GM18508 (cell line): ENCODE data around the gene CLDN22.
"Not testable (repeated sequence)": the region's sequence is repeated elsewhere in the genome, so short reads cannot be mapped to it uniquely, and the experiment has no call there.

Source experiments
- ATAC-seq: cut with Tn5 transposase; IDR thresholded peaks from one replicate; pipeline ENCODE4 v1.9.1; 2021; ENCODE audit warnings: moderate number of reproducible peaks; ENCODE audit not compliant: insufficient read depth, unreplicated experiment

CLDN22 gene

DNA sequence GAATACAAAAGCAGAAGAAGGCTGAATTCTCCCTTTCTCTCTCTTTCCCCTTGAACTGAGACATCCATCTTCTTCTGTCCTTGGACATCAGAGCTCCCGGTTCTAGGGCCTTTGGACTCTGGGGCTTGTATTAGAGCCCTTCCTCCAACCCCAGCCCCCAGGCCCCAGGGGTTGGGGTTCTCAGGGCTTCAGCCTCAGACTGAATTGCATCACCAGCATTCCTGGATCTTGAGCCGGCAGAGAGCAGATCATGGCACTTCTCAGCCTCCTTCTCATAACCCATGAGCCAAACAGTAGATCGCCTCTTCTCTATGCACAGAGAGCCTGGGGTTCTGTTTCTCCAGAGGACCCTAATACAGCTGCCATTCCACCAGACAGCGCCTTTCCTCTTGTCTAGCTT lies 27.5 kb upstream of the CLDN22 start:
- ATAC-seq, result no peak

DNA sequence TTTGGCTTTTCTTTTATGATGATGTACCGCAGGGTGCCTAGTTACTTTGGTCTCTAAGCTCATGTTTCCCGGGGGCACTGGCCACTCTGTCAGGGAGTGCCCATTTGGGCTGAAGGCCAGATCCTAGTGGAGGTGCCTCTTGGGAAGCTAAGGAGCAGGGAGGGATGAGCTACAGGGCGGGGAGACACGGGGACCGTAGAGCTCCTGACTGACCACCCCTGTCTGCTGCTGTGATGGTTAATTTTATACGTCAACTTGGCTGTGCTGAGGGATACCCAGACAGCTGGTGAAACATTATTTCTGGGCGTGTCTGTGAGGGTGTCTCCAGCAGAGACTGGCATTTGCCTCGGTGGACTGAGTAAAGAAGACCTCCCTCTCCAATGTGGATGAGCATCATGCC lies 27.1 kb upstream of the CLDN22 start:
- no peak for ATAC-seq

- ATAC-seq, result no peak
Observed at GRCh38 chr4:183345261-183345660, 25.2 kb upstream of the CLDN22 start.

DNA sequence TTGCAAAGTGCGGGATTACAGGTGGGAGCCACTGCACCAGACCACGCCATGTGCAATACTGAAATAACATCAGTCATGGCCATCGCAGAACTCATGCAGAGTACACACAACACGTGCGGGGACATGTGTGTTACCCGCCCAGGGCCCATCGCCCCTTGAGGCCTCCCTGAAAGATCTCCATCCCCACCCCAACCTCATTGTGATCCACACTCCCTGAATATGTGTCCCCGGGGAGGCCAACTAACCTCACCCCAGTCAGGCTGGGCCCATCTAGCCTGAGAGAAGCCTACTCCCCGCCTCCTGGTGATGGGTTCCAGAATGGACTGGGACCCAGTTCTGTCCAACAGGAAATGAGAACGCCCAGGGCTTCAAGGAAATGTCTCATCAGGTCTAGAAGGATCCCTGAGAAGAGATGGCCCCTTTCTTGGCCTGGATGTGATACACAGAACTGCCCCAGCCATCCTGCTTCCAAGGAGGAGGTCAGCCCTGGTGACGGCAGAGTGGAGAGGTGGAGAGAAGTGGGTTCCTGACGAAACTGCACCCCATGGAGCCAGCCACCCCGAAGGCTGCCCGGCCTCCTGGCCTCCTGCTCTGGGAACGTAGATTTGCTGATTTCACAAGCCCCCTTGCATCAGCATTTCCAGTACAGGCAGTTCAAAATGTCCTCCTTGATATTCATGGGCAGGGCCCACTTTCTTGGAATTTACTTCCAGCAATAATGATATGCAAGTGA lies 24.6 kb upstream of the CLDN22 start:
- ATAC-seq, result no peak

GRCh38 chr4:183343730-183344129 lies 23.7 kb upstream of the CLDN22 start:
- ATAC-seq, result no peak

DNA sequence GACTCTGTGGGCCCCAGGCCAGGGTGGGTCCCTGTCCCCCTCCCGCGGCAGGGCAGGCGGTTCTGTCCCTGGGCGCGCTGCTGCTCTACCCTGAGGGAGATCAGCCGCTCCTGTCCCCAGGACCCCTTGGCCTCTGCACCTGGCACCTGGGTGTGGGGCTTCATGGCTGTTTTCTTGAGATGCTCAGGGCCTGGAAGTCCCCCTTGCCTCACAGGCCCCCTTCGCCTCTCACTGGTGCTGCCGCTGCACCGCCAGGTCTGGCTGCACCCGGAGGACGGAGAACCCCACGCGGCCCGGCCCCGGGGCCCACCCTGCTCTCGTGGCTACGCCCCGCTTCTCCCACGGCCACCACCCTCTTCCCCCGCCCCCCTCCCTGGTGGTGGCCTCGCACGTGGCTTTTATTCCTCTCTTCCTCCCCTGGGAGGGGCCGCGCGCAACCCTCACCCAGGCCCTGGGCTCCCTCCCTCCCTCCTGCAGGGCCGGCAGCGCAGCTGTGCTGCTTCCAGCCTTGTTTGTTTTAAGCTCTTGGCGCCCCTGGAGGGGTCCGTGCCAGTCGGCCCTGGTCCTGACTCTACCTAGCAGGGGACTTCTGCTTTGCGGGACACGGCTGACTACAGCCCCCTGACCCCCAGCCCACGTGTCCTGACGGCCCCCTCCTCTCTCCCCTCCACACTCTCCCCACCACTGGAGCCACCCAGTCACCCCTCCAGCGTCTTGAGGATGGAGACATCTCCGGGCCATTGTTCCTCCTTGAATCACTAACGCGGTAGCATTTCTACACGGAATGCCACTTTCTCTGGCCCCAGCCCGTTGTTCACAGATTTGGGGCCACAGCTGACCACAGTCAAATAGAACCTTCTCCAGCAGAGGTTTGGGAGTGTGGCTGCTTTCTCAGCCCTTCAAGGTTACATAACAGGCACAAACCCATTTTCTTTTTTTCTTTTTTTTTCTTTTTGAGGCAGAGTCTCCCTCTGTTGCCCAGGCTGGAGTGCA lies 22.8 kb upstream of the CLDN22 start:
- no peak for ATAC-seq

DNA sequence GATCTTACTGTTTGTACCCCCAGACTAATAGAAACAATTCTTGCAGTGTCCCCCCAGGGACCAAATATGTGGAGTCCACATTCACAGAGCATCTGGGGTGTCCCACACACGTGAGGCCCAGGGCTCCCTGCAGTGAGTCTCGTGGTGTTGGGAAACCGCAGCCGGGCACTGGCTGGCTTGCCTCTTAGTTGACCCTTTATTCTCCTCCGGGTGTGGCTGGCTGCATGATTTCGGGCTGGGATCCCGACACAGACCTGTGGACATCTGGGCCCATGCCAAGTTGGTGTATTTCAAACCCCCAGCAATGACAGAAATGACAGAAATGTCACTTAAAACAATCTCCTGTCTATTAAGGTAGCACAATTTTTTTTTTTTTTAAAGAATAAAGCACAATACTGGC lies 17.8 kb upstream of the CLDN22 start:
- no peak for ATAC-seq

- ATAC-seq, result no peak
Observed at GRCh38 chr4:183337349-183337748, 17.3 kb upstream of the CLDN22 start.

DNA sequence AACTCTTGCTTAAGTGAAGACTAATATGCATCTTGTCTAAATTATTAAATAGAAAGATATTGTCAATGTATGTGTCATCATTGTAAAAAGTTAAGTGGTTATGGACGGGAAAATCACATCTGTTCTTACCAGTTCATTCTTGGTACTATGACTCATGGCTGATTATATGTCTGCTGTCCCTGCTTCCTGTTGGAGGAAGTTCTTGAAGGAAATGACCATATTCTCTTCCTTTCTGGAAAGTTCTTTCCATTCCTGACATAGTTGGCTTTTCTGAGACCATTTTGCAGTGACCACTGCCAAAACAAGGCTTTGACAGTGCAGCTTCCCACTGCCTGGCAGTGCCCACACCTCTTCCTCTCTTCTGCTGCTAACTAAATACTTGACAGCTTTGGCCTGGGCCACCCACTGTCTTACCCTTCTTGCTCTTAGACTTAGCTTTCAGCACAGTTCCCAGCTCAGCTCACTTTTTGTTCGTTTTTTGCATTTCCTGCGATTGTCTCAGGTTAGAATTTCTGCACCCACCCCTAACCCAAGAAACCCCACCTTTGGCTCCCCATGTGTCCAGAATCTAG lies 15.4 kb upstream of the CLDN22 start:
- no peak for ATAC-seq

GRCh38 chr4:183333983-183334382 lies 13.9 kb upstream of the CLDN22 start:
- no peak for ATAC-seq

GRCh38 chr4:183333202-183333601 lies 13.1 kb upstream of the CLDN22 start:
- no peak for ATAC-seq

- no peak for ATAC-seq
Observed at GRCh38 chr4:183332447-183332846, 12.4 kb upstream of the CLDN22 start.

- no peak for ATAC-seq
Observed at GRCh38 chr4:183330841-183331240, 10.8 kb upstream of the CLDN22 start.

DNA sequence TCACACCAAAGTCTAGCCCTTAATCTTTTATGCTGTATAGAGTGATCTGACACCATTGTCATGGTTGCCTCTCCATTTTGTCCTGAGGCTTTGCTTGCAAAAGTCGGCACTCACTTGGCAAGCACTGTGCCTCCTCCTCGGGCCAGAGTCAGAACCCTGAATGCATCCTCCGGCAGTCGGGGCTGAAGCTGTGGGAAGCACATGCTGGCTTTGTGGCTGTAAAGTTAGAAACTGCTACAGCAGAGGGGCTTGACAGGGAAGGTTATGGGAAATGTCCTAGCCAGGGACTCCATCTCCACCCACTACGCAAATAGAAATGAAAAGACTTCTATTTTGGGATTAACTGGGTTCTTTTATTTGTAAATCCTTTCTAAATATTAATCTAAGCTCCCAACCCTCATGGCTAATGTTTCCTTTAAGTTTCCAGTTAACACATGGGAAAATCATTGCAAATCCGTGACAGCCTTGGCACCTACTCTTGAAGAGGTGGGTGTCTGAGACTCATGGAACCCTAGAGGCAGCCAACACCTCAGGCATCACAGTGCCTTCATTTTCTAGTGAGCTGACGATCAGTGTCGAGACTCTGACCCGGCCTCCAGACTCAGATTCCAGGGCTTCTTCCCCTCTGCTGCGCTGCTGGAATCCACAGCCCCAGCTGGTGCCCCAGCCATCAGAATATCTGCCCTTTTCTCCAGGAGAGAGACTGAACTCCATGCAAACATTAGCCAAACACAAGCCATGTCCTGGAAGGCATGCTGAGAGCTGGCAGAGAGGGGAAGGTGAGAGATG lies 10.1 kb upstream of the CLDN22 start:
- ATAC-seq, result no peak

- no peak for ATAC-seq
Observed at GRCh38 chr4:183329244-183329643, 9.2 kb upstream of the CLDN22 start.

- ATAC-seq, result no peak
Observed at GRCh38 chr4:183328832-183329231, 8.8 kb upstream of the CLDN22 start.

DNA sequence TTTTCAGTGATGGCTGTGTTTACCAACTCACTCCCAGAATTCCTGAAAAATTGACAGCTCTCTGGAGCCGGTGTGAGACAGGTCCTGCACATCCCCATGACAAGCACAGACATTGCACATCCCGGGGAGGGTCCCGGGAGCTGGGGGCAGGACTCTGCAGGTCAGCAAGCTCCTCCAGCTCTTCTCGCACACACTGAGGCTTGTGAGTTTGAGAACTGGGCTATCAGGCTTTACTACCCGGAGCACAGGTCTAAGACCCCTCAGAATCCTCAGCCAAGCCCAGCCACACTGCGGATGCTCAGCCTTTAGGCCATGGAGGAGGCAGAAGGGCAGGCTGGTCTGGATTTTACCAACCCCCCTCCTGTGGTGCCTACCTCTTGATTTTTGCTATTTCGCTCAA lies 7.8 kb upstream of the CLDN22 start:
- ATAC-seq, result no peak

GRCh38 chr4:183326853-183327252 lies 6.8 kb upstream of the CLDN22 start:
- no peak for ATAC-seq

DNA sequence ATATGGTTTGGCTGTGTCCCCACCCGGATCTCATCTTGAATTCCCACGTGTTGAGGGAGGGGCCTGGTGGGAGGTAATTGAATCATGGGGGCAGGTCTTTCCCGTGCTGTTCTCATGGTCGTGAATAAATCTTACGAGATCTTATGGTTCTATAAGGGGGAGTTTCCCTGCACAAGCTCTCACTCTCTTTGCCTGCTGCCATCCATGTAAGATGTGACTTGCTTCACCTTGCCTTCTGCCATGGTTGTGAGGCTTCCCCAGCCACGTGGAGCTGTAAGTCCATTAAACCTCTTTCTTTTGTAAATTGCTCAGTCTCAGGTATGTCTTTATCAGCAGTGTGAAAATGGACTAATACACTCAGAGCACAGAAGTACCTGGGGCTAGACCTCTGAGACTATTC lies 6.3 kb upstream of the CLDN22 start:
- ATAC-seq, result not testable (repeated sequence)

DNA sequence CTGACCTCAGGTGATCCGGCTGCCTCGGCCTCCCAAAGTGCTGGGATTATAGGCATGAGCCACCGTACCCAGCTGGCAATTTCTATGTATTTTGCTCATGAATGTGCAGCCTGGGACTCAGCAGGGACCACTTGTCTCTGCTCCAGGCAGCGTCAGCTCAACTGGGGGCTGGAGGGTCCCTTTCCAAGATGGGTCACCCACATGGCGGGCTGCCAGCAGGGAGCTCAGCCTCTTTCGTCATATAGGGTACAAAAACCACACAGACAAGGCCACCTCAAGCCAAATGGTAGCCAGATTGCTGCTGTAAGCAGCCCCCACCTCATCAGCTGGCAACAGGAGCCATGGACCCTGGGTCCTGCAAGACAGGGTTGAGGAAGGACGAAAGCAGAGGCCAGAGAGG lies 4.5 kb upstream of the CLDN22 start:
- no peak for ATAC-seq
